Midbrain (tissue), 1 donor: ENCODE measurements around the gene ZC3H18.

Experiments used
- DNase-seq: peaks from one replicate; lab custom pipeline; 2025; lab: John Stamatoyannopoulos, UW

Gene ZC3H18

GRCh38 chr16:88623858-88624257 lies 53.7 kb downstream of the ZC3H18 start:
- no peak for DNase-seq

GRCh38 chr16:88624481-88624880 lies 54.3 kb downstream of the ZC3H18 start:
- DNase-seq: no peak

DNA sequence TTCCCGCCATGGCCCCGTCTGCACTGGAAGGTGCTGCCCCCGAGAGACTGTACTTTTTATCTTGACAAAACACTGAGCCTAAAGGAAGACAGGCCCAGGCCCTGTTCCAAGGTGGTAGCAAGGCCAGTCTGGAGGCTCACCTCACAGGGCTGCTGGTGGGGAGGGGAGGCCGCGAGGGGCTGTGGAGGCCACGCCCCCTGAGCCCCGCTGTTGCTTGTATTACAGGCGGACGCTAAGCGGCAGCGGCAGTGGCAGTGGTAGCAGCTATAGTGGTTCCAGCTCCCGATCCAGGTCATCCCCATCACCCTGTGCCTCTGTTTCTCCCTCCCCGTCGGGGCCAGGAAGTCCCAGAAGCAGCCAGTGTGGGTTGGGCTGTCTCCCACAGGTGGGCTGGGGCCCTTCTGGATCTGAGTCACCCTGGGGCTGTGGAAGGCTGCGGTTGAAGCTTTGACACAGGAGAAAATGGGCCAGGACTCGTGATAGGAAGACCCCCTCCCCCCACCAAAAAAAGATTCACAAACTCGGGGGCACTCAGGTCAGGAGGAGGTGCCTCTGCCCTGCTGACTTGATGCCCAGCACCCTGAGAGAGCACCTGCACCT lies 54.9 kb downstream of the ZC3H18 start:
- DNase-seq: no peak

- DNase-seq: no peak
These were observed 56.4 kb downstream of the ZC3H18 start for GRCh38 chr16:88626646-88627045.

DNA sequence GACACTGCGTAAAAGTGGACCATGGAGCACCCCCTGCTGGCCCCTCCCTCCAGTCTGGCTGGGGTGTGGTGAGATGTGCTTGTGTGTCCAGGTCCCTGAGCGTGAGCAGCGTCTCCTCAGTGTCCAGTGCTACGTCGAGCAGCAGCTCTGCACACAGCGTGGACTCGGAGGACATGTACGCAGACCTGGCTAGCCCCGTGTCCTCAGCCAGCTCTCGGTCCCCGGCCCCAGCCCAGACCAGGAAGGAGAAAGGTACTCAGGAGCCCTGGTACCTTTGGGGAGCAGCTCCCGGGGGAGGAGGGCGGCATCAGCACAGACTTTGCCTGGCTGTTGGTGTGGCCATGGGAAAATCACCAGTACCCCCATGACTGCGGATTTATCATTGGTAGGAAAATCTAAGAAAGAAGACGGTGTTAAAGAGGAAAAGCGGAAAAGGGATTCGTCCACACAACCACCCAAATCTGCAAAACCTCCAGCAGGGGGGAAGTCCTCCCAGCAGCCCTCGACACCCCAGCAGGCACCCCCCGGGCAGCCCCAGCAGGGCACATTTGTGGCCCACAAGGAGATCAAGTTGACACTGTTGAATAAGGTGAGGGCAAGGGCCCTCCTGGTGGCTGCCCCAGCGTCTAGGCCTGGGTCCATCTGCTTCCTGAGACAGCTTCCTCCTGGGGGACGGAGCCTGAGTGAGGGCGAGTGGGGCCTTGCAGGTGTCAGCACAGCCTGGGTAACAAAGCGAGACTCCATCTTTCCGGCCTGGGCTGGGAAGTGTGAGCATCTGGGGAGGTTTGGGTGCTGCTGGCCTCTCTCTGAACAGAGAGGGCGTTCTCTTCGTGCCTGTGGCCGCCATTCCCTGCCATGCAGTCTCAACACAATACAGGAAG lies 57.6 kb downstream of the ZC3H18 start:
- no peak for DNase-seq

GRCh38 chr16:88628512-88628974 lies 58.3 kb downstream of the ZC3H18 start:
- no peak for DNase-seq

DNA sequence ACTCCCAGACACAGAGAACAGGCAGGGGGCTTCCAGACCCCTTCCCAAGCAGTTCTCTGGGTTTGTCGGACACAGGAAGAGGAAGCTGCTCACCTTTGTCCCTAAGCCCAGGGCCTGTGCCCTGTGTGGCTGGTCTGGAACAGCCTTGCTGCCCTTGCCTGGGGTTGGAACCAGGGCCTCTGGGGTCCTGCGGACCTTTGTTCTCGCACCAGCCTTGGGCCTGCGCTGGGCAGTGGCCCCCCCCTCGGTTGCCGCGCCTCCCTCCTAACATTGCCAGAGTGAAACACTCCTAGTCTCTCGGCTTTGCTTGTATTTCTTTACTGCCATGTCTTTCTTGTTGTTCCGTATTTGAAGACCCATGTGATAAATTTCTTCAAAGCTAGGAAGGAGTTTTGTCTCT lies 59.6 kb downstream of the ZC3H18 start:
- DNase-seq: no peak

GRCh38 chr16:88630433-88630832 lies 60.2 kb downstream of the ZC3H18 start:
- no peak for DNase-seq

DNA sequence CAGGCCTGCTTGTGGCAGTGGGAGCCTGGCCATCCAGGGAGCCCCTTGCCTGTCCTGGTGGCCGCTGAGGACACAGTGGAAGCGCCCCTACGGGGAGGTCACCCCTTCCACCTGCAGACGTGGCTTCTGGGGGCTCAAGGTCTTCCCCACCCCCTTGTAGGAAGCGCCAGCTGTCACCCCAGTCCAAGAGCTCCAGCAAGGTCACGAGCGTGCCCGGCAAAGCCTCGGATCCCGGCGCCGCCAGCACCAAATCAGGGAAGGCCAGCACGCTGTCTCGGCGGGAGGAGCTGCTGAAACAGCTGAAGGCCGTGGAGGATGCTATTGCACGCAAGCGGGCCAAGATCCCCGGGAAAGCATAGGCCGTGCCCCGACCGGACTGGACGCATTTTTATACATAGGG lies 60.7 kb downstream of the ZC3H18 start:
- DNase-seq: no peak

DNA sequence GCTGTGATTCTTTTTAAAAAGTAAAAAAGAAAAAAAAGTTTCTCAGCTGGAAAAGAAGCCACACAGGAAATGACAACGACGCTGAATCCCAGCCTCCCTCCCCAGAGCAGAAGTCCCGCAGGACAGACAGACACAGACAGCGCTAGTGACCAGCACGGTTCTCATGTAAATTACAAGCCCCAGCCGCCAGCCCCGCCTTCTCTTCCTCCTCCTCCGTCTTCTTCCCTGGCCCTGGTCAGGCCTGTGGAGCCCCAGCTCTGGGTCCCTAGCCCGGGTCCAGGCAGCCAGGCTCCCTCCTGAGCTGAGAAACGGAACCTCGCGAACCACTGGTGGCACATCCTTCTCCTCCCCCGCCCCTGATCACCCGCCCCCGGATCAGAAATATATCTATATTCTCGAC lies 61.2 kb downstream of the ZC3H18 start:
- no peak for DNase-seq

DNA sequence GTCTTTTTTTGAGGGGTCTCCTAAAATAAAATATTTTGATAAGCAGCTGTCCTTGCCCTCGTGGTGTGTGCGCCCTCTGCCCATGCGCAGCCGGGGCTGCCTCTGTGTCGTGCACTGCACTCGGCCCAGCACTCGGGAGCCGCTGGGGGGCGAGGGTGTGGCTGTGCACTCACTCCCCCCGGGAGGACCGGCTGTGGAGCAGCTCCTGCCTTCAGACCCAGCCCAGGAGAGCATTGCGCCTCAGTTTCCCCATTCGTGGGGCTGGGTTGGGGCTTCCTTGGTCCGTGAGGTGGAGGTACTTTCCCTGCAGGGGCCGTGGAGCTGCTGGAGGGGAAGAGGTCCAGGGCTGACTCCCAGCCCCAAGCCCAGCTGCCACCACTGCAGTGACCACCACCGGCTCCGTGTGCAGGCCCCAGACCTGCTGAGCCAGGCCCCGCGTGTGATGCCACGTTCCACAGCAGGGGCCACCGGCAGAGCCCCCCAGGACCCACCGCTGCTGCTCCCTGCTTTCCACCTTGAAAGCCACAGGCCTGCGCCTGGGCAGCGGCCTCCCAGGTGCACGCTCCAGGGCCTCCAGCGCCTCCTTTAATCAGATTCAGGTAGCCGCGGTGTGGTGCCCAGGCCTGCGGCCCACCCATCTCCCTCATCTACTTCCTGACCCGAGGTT lies 61.9 kb downstream of the ZC3H18 start:
- no peak for DNase-seq

GRCh38 chr16:88632587-88632930 lies 62.4 kb downstream of the ZC3H18 start:
- DNase-seq: no peak

GRCh38 chr16:88633684-88634140 lies 63.5 kb downstream of the ZC3H18 start:
- no peak for DNase-seq

DNA sequence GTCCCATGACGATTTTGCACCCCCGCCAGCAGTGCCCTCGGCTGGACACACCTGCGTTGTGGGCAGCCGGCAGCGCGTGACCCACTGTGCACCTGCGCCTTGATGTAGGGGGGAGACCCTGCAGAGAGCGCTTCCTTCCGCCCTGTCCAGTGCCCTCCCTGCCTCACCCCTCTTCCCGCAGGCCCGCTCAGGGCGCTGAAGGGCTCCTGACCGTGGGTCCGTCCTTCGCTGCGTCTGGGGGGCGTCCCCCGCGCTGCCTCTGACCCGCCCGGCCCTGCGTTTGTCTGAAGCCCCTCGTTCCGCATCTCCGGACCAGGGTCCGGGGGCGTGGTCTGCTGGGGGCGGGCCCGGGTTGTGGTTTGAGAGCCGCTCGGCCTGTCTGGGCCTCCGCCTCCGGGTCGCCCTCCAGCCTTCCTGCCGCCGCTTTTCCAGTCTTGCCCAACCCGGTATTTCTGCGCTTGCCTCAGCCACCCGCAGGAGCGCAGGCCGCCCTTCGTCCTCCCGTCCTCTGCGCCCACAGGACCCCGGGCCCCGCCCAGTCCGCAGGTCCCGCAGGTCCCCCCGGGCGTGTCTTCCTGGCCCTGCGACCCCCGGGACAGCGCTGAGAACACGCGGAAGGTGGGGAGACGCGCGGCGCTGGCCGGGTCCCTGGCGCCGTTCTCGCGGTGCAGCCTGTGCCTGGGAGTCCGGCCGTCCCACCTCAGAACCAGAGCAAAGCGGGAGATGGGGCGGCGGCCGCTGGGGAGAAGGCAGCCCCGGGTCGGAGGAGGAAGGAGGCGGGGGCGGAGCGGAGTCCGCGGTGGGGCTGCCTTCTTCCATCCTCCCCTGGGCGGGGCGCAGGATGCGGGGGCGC lies 64.2 kb downstream of the ZC3H18 start:
- DNase-seq: no peak

DNA sequence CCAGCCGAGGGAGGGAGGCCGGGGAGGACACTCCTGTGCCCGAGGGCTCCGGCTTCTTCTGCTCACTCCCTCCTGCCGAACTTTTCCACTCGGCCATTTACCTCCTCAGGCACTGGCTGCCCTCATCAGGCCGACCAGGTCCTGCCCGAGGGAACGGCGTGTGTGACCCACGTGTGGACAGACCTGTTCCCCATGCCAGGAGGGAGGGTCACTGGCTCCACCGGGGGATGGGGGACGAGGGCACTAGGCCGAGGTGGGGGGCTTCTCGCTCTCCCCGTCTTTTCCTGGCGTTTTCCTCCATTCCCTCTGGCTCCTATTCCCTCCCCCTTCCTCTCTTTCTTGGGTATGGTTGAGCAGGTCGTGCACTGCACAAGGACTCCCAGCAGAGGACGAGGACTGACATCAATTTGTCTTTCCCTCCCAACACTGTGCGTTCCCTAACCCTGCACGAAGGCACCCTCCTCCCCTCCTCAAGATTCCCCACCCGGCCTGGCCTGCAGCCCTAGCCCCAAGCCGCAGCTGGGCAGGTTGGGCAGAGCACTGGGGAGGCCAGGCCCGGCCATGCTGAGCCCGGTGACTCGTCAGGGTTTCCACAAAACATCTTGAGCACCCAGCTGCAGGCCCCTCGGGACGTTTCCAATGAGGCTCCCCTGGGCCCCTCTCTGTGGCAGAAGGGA lies 64.9 kb downstream of the ZC3H18 start:
- no peak for DNase-seq

DNA sequence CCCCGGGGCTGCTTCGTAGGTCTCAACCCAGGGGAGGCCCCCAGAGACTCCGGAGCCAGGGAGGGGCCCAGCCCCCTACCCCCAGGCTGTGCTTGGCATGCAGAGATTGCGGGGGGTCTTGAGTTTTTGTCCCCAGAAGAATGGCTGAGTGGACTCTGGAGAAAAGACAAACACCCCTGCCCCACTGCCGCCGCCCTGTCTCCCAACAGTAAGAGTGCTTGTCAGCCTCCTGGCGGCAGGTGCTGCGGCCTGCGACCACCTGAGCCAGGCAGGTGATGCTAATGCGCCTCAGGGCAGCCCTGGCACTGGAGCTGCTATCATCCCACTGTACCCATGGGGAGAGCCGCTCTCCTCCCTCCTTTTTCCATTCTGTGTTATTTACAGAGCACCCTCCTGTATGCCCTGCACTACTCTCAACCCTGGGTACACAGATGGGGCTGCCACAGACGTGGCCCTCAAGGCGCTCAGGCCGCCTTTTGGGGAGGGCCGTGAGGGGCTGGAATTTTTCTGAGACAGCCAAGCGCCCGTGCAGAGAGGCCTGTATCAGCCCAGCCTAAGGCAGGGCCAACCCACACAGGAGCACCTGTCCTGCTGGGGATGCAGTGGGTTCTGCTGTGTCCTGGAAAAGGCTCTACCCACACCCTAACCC lies 65.6 kb downstream of the ZC3H18 start:
- no peak for DNase-seq

GRCh38 chr16:88636488-88637265 lies 66.5 kb downstream of the ZC3H18 start:
- no peak for DNase-seq

- DNase-seq: no peak
These were observed 68.4 kb downstream of the ZC3H18 start, which contains the start of gene IL17C for GRCh38 chr16:88638323-88639230. TSS of gene IL17C (plus strand) at chr16:88638572. CDS start at chr16:88638642, 70 bp downstream.
